Right lobe of liver (tissue), 4 donors: ENCODE results near the gene GNB5.

ENCODE experiments used
- CTCF ChIP-seq, 4 donors: fragments of 200-600 bp in 3 of 4; fragments of 450-650 bp in 1 of 4; IDR thresholded peaks; one replicate each; pipeline versions ENCODE4 v1.5.1 to v1.8.0; 2016 to 2022; ENCODE audit warnings: antibody characterized with exemption in 4 of 4, mild to moderate bottlenecking in 2 of 4
- POLR2A ChIP-seq: fragments of 450-650 bp; IDR thresholded peaks from one replicate; pipeline ENCODE4 v1.6.1; 2017; ENCODE audit warnings: antibody characterized with exemption, mild to moderate bottlenecking
- donor health status: DM: no; HTN: no; CAD: no.
- donor health status: DM: no; HTN: no; CAD: no.
- donor health status: DM: no; HTN: yes; CAD: no.

GRCh38 chr15:52097180-52097579 lies 94.0 kb downstream of the GNB5 start:
- no peak for TF ChIP-seq CTCF (IDR thresholded peaks at IDR 0.05)
- no peak for TF ChIP-seq POLR2A
